Measurements from ENCODE around the gene P2RX5. TPM values are rescaled to one million over a fixed set of nuclear protein-coding genes. Genes with fewer than 3 reads are reported as not detected.
A peak's percentile ranks its signal among the peaks of the same experiment; 100 is the strongest.

P2RX5 gene
- total RNA-seq, 1 experiment from 2014 or later = 14.9 TPM

- H3K27ac ChIP-seq (ENCODE audit: low read length) = peak overlapping the region; percentile 82
- H3K4me3 ChIP-seq (ENCODE audit: low read depth in 2 of 2, low read length in 2 of 2) = peak overlapping the region; percentile 77 to 90
- no peaks in the 10 kb centered on the region for H3K27me3 ChIP-seq (ENCODE audit: control insufficient read depth, insufficient read depth, low read length)
- DNase-seq (ENCODE audit: low read depth, low spot score) = no peak
- TF ChIP-seq REST (IDR thresholded peaks at IDR 0.05; ENCODE audit: insufficient read depth in 1 of 2, low read depth in 2 of 2, low read length in 1 of 2) = no peak
- TF ChIP-seq TCF7L2 (IDR thresholded peaks at IDR 0.05; ENCODE audit: low read depth, low read length) = no peak
- no peak for TF ChIP-seq CTCF (IDR thresholded peaks at IDR 0.05)
- TF ChIP-seq POLR2AphosphoS5 (IDR thresholded peaks at IDR 0.05; ENCODE audit: low read depth, low read length) = no peak
- TF ChIP-seq SIN3A (IDR thresholded peaks at IDR 0.05; ENCODE audit: borderline replicate concordance, insufficient read depth, low read depth, low read length) = no peak
- peaks cover 10% of the 10 kb centered on the region; the same call in 1 of the 2 replicates for H3K36me3 ChIP-seq (ENCODE audit: control insufficient read depth, insufficient read depth, low read length)
- intact Hi-C loops (cut with micrococcal nuclease; ENCODE audit: unreplicated experiment) = no loop called here
- ChIA-PET POLR2A (no interaction called here), CTCF (no interaction called here)
- in situ Hi-C loops (cut with HindIII; ENCODE audit: low pct_unique_long_range_greater_than_20kb, low sequenced_read_pairs) = no loop called here
- no TSS peak for BruUV-seq (replicated peaks)
- H3K9me3 ChIP-seq (ENCODE audit: control insufficient read depth, insufficient read depth, low read depth, low read length) = no peaks in the 10 kb centered on the region
- 0 out of 2 replicates have a peak, but pooled peaks cover 7% of the 10 kb centered on the region for H3K4me1 ChIP-seq (ENCODE audit: control insufficient read depth, insufficient read depth, low read length)
- ATAC-seq = no peak
Measured at GRCh38 chr17:3669548-3669947, 26.4 kb downstream of the P2RX5 start.

GRCh38 chr17:3669085-3669347, 26.9 kb downstream of the P2RX5 start:
- Histone ChIP-seq H3K4me3 (ENCODE audit: low read depth in 2 of 2, low read length in 2 of 2) (peak overlapping the region; percentile 77 to 90), H3K36me3 (ENCODE audit: control insufficient read depth, insufficient read depth, low read length) (peaks cover 10% of the 10 kb centered on the region; the same call in 1 of the 2 replicates), H3K9me3 (ENCODE audit: control insufficient read depth, insufficient read depth, low read depth, low read length) (no peaks in the 10 kb centered on the region), H3K27ac (ENCODE audit: low read length) (peak overlapping the region; percentile 82), H3K4me1 (ENCODE audit: control insufficient read depth, insufficient read depth, low read length) (0 out of 2 replicates have a peak, but pooled peaks cover 7% of the 10 kb centered on the region), H3K27me3 (ENCODE audit: control insufficient read depth, insufficient read depth, low read length) (no peaks in the 10 kb centered on the region)
- intact Hi-C loops (cut with micrococcal nuclease; ENCODE audit: unreplicated experiment) (no loop called here), in situ Hi-C loops (cut with HindIII; ENCODE audit: low pct_unique_long_range_greater_than_20kb, low sequenced_read_pairs) (no loop called here)
- BruUV-seq (replicated peaks) = TSS peak; percentile 99
- DNase-seq (ENCODE audit: low read depth, low spot score) (no peak), ATAC-seq (no peak; the same call in 1 of the 2 replicates)
- TF ChIP-seq SIN3A (IDR thresholded peaks at IDR 0.05; ENCODE audit: borderline replicate concordance, insufficient read depth, low read depth, low read length) (no peak), REST (IDR thresholded peaks at IDR 0.05; ENCODE audit: insufficient read depth in 1 of 2, low read depth in 2 of 2, low read length in 1 of 2) (no peak), TCF7L2 (IDR thresholded peaks at IDR 0.05; ENCODE audit: low read depth, low read length) (no peak), POLR2AphosphoS5 (IDR thresholded peaks at IDR 0.05; ENCODE audit: low read depth, low read length) (no peak), CTCF (IDR thresholded peaks at IDR 0.05) (no peak)
- CTCF ChIA-PET = no interaction called here
- POLR2A ChIA-PET = interaction anchor here (0.6 to 0.7 kb wide), 2 partner anchors 33 to 59 kb away, joined by 3 to 13 read pairs; partner anchors contain the start of gene SHPK

Data from Panc1 (cell line).